HG03457 (cell line): ENCODE results near the gene DOHH.
"Not testable (repeated sequence)": the region's sequence is repeated elsewhere in the genome, so short reads cannot be mapped to it uniquely, and the experiment has no call there.

Experiments
- ATAC-seq: cut with Tn5 transposase; IDR thresholded peaks from one replicate; pipeline ENCODE4 v1.9.1; 2021; ENCODE audit warnings: moderate number of reproducible peaks; ENCODE audit not compliant: unreplicated experiment

The DOHH gene

DNA sequence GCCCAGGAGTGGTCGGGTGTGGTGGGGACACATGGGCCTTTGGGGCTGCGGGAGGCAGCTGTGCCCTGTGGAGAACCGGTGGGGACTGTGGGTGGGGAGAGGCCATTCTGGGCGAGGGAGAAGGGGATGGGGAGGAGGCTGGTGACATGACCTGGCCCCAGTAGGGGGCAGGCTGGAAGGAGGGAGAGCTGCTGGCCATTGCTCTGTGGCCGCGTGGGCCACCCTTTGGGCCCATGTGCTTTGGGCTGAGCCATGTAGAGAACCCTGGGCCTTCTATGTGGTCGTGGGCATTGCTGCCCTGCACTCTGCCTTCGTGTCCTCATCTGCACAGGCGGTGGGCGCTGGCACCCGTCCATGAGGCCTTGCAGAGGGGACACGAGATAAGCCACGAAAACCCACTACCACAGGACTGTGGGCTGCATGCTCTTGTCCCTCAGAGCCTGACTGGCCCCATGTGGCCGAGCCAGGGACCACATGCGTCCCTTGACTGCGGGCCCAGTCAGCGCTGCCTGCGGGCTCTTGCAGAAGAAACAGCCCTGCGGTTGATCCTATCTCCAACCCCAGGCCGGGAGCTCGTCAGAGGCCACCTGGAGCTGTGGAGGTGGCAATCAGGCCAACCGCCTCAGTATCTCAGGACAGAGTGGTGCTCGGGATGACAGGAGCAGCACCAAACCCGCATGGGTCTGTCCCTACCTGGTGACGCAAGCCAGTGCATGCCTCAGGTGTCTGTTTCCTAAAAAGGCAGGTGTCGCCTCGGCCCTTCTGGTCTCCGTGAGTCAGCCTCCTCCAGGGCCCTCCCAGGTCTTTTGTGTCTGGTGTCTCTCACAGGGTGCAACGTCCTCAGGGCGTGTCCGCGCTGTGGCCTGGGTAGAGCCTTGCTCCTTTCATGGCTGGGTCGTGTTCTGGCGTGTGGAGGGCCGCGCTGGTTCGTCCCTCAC lies 20.0 kb upstream of the DOHH start:
- ATAC-seq = no peak

DNA sequence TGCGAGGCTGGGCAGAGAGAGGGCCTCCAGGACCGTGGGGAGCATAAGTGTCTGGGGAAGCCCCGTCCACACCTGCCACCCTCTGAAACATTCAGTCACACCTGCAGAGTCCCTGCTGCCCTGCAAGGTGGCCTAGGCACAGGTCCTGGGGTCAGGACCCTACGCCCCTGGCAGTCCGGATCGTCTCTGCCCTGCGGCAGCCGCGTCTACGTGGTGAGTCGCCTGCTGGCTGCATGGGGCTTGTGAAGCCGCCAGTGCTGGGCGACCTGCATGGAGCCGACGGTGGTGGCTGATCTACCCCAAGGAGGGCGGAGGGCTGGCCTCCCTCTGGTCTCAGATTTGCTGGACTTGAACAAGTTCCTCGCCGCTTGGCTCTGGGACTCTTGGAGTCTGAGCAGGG lies 18.7 kb upstream of the DOHH start:
- ATAC-seq = no peak

DNA sequence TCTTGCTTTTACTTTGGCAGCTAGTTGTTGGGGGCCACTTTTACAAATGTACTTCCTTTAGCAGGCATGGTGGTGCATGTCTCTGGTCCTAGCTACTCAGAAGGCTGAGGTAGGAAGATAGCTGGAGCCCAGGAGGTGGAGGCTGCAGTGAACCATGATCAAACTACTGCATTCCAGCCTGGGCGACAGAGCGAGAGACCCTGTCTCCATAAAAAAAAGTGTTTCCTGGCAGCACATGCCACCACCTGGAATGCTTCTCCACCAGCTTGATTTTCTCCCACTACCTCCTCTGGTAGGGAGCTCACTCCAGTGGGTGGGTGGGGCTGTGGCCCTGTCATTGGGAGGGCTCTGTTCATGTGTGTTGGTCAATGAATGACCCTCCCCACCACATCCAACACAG lies 18.2 kb upstream of the DOHH start:
- ATAC-seq = no peak

DNA sequence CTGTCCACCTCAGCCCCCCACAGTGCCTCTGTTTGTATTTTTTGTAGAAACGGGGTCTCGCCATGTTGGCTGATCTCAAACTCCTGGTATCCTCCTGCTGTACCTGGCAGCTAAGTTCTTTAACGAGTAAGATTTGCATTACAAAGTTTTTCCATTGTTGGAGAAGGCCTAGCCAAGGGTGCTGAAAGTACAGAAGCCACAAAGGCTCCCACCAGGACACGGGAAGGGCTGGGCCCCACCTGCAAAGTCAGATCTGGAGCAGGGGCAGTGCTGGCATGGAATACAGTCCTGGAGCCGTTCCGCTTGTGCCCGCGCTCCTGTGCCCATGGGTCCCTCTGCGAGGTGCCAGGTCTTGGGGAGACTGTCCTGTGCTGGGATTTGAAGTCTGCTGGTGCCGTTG lies 17.8 kb upstream of the DOHH start:
- no peak for ATAC-seq

DNA sequence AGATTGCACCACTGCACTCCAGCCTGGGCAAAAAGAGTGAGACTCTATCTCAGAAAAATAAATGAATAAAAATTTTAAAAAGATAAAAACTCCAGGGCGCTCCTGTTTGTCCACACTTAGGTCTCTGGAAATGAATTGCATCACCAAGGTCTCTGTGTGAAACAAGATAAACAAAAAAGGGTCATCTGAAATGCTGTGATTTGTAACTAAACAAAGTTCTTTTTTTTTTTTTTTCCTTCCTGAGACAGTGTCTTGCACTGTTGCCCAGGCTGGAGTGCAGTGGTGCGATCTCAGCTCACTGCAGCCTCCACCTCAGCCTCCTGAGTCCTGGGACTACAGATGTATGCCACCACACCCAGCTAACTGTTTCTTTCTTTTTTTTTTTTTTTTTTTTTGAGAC lies 17.2 kb upstream of the DOHH start:
- no peak for ATAC-seq

DNA sequence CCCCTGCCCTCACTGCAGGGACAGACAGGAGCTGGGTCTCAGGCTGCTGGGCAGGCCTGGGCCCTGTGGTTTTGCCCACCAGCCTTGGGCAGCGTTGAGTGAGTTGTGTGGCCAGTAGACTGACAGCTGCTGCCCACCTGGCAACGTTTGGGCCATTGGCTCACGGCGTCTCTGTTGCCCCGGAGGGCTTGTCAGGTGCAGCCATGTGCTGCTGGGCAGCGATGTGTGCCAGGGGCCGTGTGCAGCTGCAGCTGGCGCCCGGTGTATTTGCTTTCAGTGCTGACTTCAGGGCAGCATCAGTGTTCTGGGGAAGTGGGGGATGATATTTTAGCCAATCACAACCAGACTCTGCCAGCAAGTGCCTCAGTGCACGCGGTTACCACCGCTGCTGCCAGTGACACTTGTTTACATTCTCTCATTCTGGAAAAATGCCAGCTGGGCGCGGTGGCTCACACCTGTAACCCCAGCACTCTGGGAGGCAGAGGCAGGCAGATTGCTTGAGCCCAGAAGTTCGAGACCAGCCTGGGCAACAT lies 16.3 kb upstream of the DOHH start:
- ATAC-seq = no peak

DNA sequence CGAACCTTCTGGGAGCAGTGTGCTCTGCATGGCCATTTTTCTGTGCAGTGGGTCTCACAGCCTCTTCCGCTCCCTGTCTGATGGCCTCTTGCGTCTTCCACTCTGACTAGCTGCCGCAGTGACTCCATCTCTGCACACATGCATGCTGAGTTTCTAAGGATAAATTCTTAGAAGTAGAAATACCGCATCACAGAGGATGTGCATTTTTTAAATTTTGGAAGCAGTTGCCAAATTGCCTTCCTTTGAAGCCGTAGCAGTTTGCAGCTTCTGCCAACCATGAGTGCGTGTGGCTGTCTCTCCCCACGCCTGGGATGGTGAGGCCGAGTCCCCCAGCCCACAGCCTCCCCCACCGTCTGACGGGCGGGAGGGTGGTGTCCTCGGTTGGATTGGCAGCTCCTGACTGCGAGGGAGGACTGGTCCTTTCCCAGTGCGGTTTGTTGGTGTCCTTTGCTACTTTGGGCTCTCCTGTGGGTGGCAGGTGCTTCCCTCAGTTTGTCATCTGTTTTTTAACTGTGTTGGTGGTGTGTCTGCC lies 15.5 kb upstream of the DOHH start:
- ATAC-seq = no peak

DNA sequence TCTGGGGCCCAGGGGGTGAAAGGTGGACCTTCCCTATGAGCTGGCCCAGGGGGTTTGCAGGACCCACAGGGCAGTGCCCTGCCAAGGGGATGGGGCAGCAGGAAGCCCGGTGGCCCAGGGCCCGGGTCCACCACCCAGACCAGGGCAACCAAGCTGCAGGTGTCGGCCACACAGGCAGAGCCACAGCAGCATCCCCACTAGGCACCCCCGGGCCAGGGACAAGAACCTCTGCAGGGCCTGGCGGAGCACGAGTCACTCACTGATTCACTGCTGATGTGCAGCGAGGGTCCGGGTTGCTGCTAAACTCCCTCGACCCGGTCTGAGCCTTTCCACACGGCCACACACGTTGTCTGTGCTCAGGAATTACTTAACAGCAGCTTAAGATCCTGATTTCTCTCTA lies 14.5 kb upstream of the DOHH start:
- no peak for ATAC-seq

DNA sequence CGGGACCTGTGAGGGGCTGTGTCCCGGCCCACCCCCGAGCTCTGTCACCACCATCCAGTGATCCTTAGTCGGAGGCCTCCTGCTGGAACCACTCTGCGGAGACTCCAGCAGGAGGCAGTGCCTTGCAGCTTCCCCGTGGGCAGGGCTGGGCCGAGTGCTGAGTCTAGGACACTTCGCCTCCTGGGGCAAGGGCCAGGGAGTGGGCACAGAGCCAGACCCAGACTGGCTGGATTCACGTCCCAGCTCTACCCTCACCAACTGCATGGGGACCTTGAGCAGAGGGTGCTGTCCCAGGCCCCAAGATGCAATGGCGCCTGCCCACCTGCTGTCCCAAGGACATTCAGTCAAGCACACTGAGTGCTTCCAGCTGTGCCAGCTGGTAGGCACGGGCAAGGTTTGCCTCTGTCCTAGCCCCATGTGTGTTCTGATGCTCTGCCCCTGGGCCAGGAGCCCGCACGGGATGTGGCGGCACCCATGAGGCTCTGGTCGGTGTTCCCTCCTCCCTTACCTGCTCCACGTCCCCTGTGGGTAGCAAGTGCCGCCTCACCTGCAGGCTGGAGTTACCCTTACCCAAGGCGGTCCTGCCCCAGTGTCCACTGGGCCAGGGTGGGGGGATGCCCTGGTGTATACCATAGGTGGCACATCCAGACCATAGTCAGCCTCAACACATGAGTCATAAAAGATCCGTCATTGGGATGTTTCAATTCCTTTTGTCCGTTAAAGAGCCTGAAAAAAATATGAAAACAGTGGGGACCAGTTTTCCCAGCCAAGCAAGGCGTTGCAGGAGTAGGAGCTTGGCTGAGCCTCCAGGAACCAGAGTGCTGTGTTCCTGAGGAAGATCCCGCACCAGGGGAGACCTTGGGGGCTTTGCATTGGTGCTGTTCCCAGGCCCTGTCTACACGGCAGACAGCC lies 13.0 kb upstream of the DOHH start:
- no peak for ATAC-seq

DNA sequence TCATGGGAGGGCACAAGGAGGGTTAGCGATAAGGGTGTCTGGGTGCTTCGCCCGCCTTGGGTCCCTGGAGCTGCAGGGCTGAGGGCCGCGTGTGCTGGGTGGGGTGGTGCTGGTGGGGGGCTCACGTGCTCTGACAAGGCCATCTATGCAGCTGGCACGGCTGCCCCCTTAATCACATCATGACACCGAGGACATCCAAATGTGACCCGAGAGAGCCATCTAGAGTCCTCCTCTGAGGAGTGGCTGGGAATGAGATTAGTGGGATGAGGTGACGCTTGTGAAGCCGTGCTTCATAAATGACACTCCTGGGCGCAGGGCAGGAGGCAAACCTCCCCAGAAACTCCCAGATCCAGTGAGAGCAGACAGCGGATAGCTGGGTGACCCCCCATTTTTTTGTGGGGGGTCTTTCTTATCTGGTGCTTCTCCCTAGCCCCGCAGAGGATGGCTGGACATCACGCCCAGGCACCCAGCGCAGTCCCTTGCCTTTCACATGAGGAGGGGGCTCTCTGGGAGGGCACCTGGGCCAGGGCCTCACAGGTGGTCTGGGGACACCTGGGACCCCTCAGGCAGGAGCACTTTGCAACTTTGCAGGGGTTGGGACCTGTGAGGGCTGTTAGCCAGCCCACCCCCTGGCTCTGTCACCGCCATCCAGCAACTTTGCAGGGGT lies 12.2 kb upstream of the DOHH start:
- ATAC-seq = no peak

DNA sequence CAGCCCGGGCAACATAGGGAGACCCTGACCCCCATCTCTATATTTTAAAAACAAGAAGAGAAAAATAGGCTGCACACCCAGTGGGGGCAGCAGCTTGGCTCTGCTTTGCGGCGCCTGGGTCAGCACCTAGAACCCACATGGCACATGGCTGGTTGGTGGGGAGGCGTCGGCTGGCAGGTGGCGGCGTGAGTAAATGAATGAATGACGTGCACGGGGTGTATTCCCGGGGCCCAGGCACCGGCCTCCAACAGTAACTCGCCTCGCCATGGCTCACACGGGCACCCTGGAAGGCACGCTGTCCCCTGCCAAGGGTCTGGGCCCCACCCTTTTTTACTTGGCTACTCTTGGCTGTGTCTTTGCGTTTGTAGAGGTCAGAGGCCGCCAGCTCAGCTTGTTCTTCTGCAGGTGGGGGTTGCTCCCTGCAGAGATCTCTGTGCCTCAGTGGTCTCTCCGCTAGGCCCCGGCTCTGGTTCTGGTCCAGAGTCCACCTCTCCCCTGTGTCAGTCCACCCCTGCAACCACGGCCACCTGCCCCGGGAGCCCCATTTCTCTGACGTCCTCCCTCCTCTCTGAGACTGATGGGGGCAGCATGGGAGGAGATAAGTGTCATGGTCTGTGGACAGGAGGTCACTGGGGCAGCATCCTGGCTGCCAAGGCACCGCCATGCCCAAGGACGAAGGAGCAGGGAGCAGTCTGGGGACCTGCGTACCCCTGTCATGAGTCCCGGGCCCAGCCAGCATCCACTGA lies 11.2 kb upstream of the DOHH start:
- no peak for ATAC-seq

DNA sequence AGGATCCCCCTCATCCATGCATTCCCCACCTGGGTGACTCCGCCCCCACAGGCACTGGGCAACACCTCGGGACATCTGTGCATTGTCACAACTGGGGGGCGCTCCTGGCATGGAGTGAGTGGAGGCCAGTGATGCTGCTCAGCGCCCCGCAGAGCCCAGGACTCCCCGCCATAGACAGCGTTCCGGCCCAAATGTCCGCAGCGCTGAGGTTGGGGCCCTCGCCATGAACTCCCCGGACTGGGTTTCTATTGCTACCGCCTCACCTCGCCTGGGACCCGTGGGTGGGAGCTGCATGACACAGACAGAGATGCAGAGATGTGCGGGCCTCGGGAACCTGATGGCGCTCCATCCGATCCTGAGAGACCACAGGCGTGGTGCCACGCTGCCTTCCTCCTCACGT lies 10.3 kb upstream of the DOHH start:
- no peak for ATAC-seq

DNA sequence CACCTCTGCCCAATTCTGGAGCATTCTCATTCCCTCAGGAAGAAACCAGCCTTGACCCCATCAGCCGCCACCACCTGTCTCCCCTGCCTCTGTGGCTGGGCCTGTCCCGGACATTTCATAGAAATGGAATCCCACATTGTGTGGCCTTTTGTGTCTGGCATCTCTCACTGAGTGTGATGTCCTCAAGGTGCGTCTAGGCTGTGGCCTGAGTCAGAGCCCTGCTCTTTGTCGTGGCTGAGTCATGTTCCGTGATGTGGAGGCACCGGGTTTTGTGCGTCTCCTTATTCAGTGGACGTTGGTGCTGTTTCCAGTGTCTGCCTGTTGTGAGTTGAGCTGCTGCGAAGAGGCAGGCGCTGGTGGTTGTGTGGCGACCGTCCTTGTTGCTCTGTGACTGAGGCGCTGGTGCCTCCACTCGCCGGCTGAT lies 9.1 kb upstream of the DOHH start:
- no peak for ATAC-seq

DNA sequence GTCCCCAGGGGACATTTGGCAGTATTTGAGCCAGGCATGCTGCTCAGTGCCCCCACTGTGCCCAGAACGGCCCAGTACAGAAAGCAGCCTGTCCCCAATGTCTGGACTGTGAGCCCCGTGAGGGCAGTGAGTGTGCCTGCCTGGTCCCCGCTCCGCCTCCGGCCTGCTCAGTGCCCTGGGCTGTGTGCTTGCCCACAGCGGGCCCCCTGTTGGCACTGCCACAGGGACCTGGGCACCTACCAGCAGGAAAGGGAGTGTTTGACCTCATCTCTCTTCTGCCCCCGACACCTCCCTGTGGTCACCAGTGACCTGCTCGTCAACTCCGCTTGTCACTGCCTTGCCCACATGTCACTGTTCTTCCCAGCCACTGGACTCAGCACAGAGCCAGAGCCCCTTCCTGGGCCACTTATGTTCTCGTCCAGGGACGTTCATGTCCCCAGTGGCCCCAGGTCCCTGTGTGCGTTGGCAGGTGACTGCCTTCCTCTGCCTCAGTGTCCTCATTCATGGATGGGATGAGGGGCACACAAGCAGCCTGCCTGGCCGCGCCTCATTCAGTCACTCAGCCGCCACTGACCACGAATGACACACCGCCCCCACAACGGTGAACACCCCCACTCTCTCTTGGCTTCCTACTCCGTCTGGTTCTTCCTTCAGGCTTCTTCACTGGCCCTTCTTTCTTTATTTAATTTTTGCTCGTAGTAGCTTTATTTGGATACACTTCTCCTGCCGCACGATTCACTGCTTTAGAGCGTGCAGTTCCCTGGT lies 8.5 kb upstream of the DOHH start:
- ATAC-seq = no peak

DNA sequence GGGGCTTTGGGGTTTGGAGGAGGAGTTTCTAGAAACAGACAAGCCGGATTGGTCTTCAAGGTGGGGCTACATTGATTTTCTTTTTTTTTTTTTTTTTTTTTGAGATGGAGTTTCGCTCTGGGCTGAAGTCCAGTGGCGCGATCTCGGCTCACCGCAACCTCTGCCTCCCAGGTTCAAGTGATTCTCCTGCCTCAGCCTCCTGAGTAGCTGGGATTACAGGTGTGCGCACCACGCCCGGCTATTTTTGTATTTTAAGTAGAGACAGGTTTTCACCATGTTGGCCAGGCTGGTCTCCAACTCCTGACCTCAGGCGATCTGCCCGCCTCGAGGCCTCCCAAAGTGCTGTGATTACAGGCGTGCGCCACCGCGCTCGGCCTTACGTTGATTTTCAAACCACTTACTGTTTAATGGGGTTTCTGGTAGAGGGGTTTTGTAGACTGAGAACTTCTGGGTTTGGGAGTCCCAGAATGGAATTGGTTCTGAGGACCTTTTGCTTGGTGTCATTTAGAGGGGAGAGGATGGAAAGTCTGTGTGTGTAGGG lies 7.7 kb upstream of the DOHH start:
- not testable (repeated sequence) for ATAC-seq

DNA sequence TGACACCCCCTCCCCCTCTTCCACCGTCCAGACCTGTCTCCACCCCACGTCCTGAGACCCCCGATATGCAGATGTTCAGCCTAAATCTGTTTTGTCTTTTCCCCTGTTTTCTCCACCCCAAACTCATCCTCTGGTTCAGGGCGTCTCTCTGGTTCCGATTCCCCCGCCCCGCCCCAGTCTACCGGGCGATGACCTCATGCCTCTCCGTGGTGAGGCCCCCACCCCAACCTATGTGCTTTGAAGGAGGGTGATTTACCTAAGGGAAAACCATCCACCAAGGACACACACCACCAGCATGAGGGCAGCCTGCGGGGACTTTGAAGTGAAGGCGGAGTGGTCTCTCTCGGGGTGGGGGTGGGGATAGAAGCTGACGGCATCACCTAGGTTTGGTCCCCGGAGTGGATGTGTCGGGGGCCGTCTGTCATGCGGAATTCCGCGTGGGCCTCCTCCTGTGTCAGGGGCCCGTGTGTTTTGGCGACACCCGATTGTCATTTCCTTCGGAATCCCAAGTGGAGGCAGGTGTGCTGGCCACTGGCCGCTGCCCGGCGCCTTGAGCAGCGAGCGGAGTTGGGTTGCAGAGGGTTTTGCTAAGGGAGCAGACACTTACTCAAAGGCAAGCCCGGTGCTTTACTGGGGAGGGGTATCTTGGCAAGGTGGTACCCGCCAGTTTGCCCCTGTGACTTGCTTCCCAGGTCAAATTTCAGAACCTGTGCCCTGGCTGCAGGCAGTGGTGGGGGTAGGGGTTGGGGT lies 7.1 kb upstream of the DOHH start:
- ATAC-seq = no peak

DNA sequence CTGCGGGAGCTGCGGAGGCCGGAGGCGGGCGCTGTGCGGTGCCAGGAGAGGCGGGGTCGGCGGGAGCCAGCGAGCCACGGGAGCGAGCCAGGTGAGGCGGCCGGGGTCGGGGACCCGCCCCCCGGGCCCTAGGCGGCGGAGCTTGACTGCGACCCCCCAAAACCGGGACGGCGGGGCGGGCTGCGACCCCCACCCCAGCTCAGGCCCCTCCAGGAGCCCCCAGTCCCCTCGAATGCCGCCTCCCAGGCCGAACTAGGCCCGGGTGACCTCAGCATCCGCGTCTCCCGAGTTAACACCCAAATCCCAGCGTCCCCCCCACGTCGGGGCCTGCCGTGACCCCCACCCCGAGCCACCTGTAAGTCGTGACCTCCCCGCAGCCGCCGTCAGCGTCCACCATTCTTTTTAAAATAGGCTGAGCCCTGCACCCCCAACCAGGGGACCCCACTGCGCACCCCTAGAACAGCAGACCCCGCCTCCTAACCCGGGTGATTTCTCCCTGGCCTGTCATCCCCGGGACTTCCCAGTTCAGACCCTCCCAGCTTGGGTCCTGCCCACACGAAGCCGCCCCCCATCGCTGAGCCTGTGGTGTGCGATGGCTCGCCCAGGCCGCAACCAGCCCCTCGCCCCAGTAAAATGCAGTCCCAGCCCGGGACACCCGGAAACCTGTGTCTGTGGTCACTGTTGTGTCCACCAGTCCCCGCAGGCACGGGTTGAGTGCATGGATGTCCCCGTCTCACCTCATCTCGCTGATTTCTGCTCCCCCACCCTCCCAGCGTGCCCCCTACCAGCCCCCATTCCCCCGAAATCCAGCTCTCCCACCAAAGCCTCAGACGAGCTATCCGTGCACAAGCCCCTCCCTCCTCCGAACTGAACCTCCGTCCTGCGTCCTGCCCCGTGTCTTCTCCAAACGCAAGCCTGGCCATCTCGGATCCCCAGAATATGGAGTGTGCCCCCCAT lies 6.2 kb upstream of the DOHH start:
- ATAC-seq = no peak
